Astrocyte (in vitro differentiated cells and primary cell): ENCODE results near the gene SS18.

Experiments
- EZH2 ChIP-seq: IDR thresholded peaks from 2 replicates; pipeline ENCODE4 v1.6.1; 2012; ENCODE audit warnings: mild to moderate bottlenecking, low read length, inconsistent platforms; ENCODE audit not compliant: insufficient read depth
- TF ChIP-seq, protein P1 (sequence below): IDR thresholded peaks from 2 replicates; pipeline ENCODE4 v1.5.1; 2011; ENCODE audit warnings: low read depth, mild to moderate bottlenecking, inconsistent platforms, low read length, moderate library complexity; ENCODE audit not compliant: insufficient read depth

- no peak for TF ChIP-seq EZH2
- TF ChIP-seq, protein P1, sequence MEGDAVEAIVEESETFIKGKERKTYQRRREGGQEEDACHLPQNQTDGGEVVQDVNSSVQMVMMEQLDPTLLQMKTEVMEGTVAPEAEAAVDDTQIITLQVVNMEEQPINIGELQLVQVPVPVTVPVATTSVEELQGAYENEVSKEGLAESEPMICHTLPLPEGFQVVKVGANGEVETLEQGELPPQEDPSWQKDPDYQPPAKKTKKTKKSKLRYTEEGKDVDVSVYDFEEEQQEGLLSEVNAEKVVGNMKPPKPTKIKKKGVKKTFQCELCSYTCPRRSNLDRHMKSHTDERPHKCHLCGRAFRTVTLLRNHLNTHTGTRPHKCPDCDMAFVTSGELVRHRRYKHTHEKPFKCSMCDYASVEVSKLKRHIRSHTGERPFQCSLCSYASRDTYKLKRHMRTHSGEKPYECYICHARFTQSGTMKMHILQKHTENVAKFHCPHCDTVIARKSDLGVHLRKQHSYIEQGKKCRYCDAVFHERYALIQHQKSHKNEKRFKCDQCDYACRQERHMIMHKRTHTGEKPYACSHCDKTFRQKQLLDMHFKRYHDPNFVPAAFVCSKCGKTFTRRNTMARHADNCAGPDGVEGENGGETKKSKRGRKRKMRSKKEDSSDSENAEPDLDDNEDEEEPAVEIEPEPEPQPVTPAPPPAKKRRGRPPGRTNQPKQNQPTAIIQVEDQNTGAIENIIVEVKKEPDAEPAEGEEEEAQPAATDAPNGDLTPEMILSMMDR: no peak
These were observed 13.6 kb upstream of the SS18 start for GRCh38 chr18:26104035-26104434.
